ENCODE results near the gene ASAH2.

DNA sequence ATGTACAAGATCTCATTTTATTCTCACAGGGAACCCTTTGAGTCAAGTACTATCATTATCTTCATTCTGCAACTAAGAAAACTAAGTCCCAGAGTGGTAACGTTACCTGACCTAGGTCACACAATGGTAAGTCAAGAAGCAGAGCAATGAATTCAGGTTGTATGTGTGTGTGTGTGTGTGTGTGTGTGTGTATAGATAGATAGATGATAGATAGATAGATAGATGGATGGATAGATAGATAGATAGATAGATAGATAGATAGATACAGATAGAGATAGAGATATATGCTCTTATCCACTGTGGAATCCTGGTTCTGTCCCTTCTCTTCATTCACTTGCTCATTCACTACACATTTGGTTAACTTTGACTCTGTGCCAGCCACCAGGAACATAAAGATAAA is 29.8 kb downstream of the ASAH2 start:
- TF ChIP-seq, protein P1, sequence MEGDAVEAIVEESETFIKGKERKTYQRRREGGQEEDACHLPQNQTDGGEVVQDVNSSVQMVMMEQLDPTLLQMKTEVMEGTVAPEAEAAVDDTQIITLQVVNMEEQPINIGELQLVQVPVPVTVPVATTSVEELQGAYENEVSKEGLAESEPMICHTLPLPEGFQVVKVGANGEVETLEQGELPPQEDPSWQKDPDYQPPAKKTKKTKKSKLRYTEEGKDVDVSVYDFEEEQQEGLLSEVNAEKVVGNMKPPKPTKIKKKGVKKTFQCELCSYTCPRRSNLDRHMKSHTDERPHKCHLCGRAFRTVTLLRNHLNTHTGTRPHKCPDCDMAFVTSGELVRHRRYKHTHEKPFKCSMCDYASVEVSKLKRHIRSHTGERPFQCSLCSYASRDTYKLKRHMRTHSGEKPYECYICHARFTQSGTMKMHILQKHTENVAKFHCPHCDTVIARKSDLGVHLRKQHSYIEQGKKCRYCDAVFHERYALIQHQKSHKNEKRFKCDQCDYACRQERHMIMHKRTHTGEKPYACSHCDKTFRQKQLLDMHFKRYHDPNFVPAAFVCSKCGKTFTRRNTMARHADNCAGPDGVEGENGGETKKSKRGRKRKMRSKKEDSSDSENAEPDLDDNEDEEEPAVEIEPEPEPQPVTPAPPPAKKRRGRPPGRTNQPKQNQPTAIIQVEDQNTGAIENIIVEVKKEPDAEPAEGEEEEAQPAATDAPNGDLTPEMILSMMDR (IDR thresholded peaks at IDR 0.05), result no peak
- TF ChIP-seq POLR2A (IDR thresholded peaks at IDR 0.05), result no peak
